Natural killer cell (primary cell): ENCODE results near the gene QSOX1. TPM values are rescaled to one million over a fixed set of nuclear protein-coding genes. Genes with fewer than 3 reads are reported as not detected.

Experiments used
- ATAC-seq, 3 donors: fragments of 150-1000 bp in 2 of 3; fragments of 200-7000 bp in 1 of 3; cut with Tn5 transposase; 1 replicate in 1 of 3; 2 replicates in 2 of 3; pipeline ENCODE4 v1.10.0; 2021; ENCODE audit warnings: mild to moderate bottlenecking in 2 of 3, moderate library complexity in 2 of 3
- DNase-seq, 2 donors: peaks; one replicate each; pipeline versions ENCODE4 v3.0.0 to v3.0.0-alpha.2; 2013 to 2021; ENCODE audit warnings: mixed read lengths in 1 of 2
- H3K27ac ChIP-seq: one replicate; pipeline ENCODE4 v1.5.1; 2013; ENCODE audit warnings: mild to moderate bottlenecking, low read length
- H3K27me3 ChIP-seq: one replicate; pipeline ENCODE4 v1.6.1; 2013; ENCODE audit warnings: low read length; ENCODE audit not compliant: control insufficient read depth, insufficient read depth
- H3K36me3 ChIP-seq: one replicate; pipeline ENCODE4 v1.6.1; 2013; ENCODE audit warnings: low read length; ENCODE audit not compliant: control insufficient read depth, insufficient read depth
- H3K4me1 ChIP-seq: one replicate; pipeline ENCODE4 v1.6.1; 2013; ENCODE audit warnings: low read length; ENCODE audit not compliant: control insufficient read depth, insufficient read depth
- H3K4me3 ChIP-seq: one replicate; pipeline ENCODE4 v1.5.1; 2013; ENCODE audit warnings: low read length
- H3K9me3 ChIP-seq: one replicate; pipeline ENCODE4 v1.6.1; 2013; ENCODE audit warnings: low read length; ENCODE audit not compliant: control insufficient read depth, insufficient read depth
- H3K27ac Mint-ChIP-seq, 2 donors: one replicate each; pipeline ENCODE4 v1.8.0; 2022; ENCODE audit warnings: mild to moderate bottlenecking in 2 of 2, mixed read lengths in 2 of 2, moderate library complexity in 1 of 2
- H3K27me3 Mint-ChIP-seq, 2 donors: one replicate each; pipeline ENCODE4 v1.8.0; 2022; ENCODE audit warnings: low read depth in 2 of 2, mixed read lengths in 2 of 2
- H3K36me3 Mint-ChIP-seq: one replicate; pipeline ENCODE4 v1.8.0; 2022; ENCODE audit warnings: mixed read lengths
- H3K4me1 Mint-ChIP-seq, 2 donors: one replicate each; pipeline ENCODE4 v1.8.0; 2022; ENCODE audit warnings: mixed read lengths in 2 of 2
- H3K4me3 Mint-ChIP-seq: one replicate; pipeline ENCODE4 v1.8.0; 2022; ENCODE audit warnings: mild to moderate bottlenecking, moderate library complexity, mixed read lengths
- H3K9me3 Mint-ChIP-seq, 2 donors: one replicate each; pipeline ENCODE4 v1.8.0; 2022; ENCODE audit warnings: mixed read lengths in 2 of 2
- CTCF ChIP-seq: fragments of 200-600 bp; IDR thresholded peaks from one replicate; pipeline ENCODE4 v1.8.0; 2022; ENCODE audit warnings: antibody characterized with exemption
- WGBS: methylation state at CpG from one replicate; pipeline ENCODE4 v1.1.7; 2013; ENCODE audit warnings: missing lambda C conversion rate; ENCODE audit not compliant: insufficient coverage; 5-methylcytosine and 5-hydroxymethylcytosine counted together
- intact Hi-C: fragments of 100-400 bp; cut with micrococcal nuclease; formaldehyde crosslinking; loops from one replicate; pipeline ENCODE4 v1.14.2; 2022
- total RNA-seq, 4 donors: library from RNA; stranded (reverse); fragments of 120-200 nt in 1 of 4; gene quantifications; one replicate each; pipeline versions ENCODE4 v1.2.3 to v1.2.4, GENCODE V29; 2013 to 2022

The QSOX1 gene
- total RNA-seq, 3 donors from 2014 or later (not counting 1 experiment from before 2014, with no cell fraction given), result 31.0 to 42.7 (median 38.2) TPM

- no peak overlapping the region for H3K27ac Mint-ChIP-seq
- TF ChIP-seq CTCF, result no peak
Measured at GRCh38 chr1:180114396-180114945, 40.2 kb upstream of the QSOX1 start.

DNA sequence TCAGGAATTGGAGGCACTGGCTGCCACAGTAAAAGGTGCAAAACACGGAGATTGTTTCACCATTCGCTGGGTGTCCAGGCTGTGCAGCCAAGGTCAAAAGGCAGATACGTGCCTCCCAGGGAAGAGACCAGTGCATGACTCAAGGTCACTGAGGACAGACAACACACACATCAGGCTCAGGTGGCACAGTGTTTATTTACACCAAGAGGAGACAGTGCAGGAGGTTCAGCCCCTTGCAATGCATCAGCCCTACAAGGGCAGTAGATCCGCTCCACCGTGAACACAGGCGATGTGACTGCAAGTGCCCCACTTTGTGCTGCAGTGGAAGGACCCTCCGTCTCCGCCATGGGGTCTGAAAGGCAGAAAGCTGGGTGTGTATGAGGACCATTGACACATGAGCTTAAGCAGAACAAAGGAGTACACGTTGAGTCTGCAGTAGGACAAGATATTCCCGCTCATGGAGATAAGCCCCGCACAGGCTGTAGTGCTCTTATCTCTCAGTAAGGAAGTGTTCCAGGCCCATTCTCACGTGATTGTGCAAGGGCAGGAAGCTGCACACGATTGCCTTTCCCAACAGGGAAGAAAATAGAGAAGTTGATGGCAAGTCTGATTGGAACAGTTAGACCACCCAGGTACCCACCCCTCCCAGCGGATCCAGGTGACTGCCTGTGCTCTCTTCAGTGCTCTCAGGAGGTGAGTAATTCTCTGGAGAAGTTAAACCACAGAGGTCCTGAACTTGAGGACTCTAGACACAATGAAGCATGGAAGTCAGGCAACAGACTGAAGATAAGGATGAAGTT, 37.5 kb upstream of the QSOX1 start:
- 70% methylated on average over 14 of the region's 14 CpGs for WGBS
- no peak overlapping the region for H3K4me3 Mint-ChIP-seq
- no peak overlapping the region for H3K27ac Mint-ChIP-seq
- Histone ChIP-seq H3K27ac (no peak overlapping the region), H3K4me3 (no peak overlapping the region), H3K27me3 (no peaks in the 10 kb centered on the region), H3K4me1 (no peaks in the 10 kb centered on the region), H3K36me3 (peaks cover 8% of the 10 kb centered on the region), H3K9me3 (no peaks in the 10 kb centered on the region)
- no peaks in the 10 kb centered on the region for H3K9me3 Mint-ChIP-seq
- H3K4me1 Mint-ChIP-seq, result peaks cover 7 to 8% of the 10 kb centered on the region in 2 donors
- no peak for ATAC-seq
- H3K27me3 Mint-ChIP-seq, result peaks cover 0 to 2% of the 10 kb centered on the region in 2 donors
- intact Hi-C loops, result no loop called here
- H3K36me3 Mint-ChIP-seq, result no peaks in the 10 kb centered on the region
- no peak for TF ChIP-seq CTCF
- no peak for DNase-seq

More at GRCh38 chr1:180114396-180114945, 40.2 kb upstream of the QSOX1 start:
- no peaks in the 10 kb centered on the region for H3K9me3 Mint-ChIP-seq
- peaks cover 26% of the 10 kb centered on the region for H3K36me3 ChIP-seq
- 98% methylated on average over 4 of the region's 4 CpGs for WGBS
- peaks cover 0 to 2% of the 10 kb centered on the region in 2 donors for H3K27me3 Mint-ChIP-seq
- no peak overlapping the region for H3K4me3 Mint-ChIP-seq
- no peak overlapping the region for H3K27ac ChIP-seq
- no peak overlapping the region for H3K4me3 ChIP-seq
- intact Hi-C loops, result no loop called here
- no peak for DNase-seq
- no peaks in the 10 kb centered on the region for H3K36me3 Mint-ChIP-seq
- ATAC-seq, result no peak
- peaks cover 15 to 17% of the 10 kb centered on the region in 2 donors for H3K4me1 Mint-ChIP-seq
- no peaks in the 10 kb centered on the region for H3K4me1 ChIP-seq
- no peaks in the 10 kb centered on the region for H3K27me3 ChIP-seq
- H3K9me3 ChIP-seq, result no peaks in the 10 kb centered on the region

DNA sequence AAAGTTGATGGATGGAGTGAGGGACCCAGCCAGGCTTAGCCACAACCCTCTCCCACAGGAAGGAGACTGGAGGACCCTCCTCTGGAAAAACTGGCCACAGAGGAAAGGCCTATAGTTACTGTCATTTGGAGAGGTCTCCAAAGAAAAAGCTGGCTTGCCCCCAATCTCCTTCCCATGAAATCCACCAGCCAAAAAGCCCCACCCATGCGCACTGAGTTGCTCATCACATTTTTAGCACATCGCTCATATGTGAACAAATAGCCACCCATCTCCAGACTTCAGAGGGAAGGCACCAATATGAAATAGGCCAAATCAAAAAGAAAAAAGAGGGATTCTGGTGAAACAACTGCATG, 36.9 kb upstream of the QSOX1 start:
- Histone ChIP-seq H3K4me1 (no peaks in the 10 kb centered on the region), H3K9me3 (no peaks in the 10 kb centered on the region), H3K36me3 (peaks cover 2% of the 10 kb centered on the region), H3K27ac (no peak overlapping the region), H3K4me3 (no peak overlapping the region), H3K27me3 (no peaks in the 10 kb centered on the region)
- peaks cover 0 to 2% of the 10 kb centered on the region in 2 donors for H3K27me3 Mint-ChIP-seq
- H3K36me3 Mint-ChIP-seq, result no peaks in the 10 kb centered on the region
- WGBS, result 71% methylated on average over 2 of the region's 2 CpGs
- TF ChIP-seq CTCF, result no peak
- no peak for DNase-seq
- H3K27ac Mint-ChIP-seq, result no peak overlapping the region
- H3K4me1 Mint-ChIP-seq, result peaks cover 2% of the 10 kb centered on the region in 2 donors
- intact Hi-C loops, result no loop called here
- H3K4me3 Mint-ChIP-seq, result no peak overlapping the region
- H3K9me3 Mint-ChIP-seq, result no peaks in the 10 kb centered on the region
- ATAC-seq, result no peak
